Glutamatergic neuron (in vitro differentiated cells): Measurements from ENCODE around the gene TMEM123. TPM values are rescaled to one million over a fixed set of nuclear protein-coding genes. Genes with fewer than 3 reads are reported as not detected.

Experiments used
- DNase-seq: peaks from one replicate; pipeline ENCODE4 v3.0.0; 2022
- H3K27ac Mint-ChIP-seq: one replicate; pipeline ENCODE4 v1.8.0; 2020; ENCODE audit warnings: mild to moderate bottlenecking, mixed read lengths, inconsistent platforms; ENCODE audit not compliant: unreplicated experiment
- H3K27me3 Mint-ChIP-seq: one replicate; pipeline ENCODE4 v1.8.0; 2020; ENCODE audit warnings: mild to moderate bottlenecking, moderate library complexity, mixed read lengths, inconsistent platforms; ENCODE audit not compliant: unreplicated experiment
- H3K36me3 Mint-ChIP-seq: one replicate; pipeline ENCODE4 v1.8.0; 2020; ENCODE audit warnings: mild to moderate bottlenecking, mixed read lengths, inconsistent platforms; ENCODE audit not compliant: unreplicated experiment
- H3K4me1 Mint-ChIP-seq: one replicate; pipeline ENCODE4 v1.8.0; 2020; ENCODE audit warnings: mild to moderate bottlenecking, low read depth, mixed read lengths, inconsistent platforms; ENCODE audit not compliant: unreplicated experiment
- H3K4me3 Mint-ChIP-seq: one replicate; pipeline ENCODE4 v1.8.0; 2020; ENCODE audit warnings: mild to moderate bottlenecking, mixed read lengths, inconsistent platforms; ENCODE audit not compliant: unreplicated experiment
- H3K9me3 Mint-ChIP-seq: one replicate; pipeline ENCODE4 v1.8.0; 2020; ENCODE audit warnings: mild to moderate bottlenecking, moderate library complexity, mixed read lengths, inconsistent platforms; ENCODE audit not compliant: unreplicated experiment
- total RNA-seq: library from RNA; stranded (reverse); fragmentation: NEBNext Ultra II Directional; extraction: Animal tissue kit (Norgen Biotek cat#: 25700); gene quantifications from one replicate; pipeline ENCODE4 v1.2.1, GENCODE V29; 2021; ENCODE audit not compliant: unreplicated experiment
- TF ChIP-seq, protein P1 (sequence below): fragments of 200-600 bp; sonication (generic); IDR thresholded peaks from one replicate; pipeline ENCODE4 v1.5.0; 2021; ENCODE audit not compliant: partially characterized antibody, unreplicated experiment

The TMEM123 gene
- total RNA-seq, 1 donor from 2014 or later = 18.1 TPM

DNA sequence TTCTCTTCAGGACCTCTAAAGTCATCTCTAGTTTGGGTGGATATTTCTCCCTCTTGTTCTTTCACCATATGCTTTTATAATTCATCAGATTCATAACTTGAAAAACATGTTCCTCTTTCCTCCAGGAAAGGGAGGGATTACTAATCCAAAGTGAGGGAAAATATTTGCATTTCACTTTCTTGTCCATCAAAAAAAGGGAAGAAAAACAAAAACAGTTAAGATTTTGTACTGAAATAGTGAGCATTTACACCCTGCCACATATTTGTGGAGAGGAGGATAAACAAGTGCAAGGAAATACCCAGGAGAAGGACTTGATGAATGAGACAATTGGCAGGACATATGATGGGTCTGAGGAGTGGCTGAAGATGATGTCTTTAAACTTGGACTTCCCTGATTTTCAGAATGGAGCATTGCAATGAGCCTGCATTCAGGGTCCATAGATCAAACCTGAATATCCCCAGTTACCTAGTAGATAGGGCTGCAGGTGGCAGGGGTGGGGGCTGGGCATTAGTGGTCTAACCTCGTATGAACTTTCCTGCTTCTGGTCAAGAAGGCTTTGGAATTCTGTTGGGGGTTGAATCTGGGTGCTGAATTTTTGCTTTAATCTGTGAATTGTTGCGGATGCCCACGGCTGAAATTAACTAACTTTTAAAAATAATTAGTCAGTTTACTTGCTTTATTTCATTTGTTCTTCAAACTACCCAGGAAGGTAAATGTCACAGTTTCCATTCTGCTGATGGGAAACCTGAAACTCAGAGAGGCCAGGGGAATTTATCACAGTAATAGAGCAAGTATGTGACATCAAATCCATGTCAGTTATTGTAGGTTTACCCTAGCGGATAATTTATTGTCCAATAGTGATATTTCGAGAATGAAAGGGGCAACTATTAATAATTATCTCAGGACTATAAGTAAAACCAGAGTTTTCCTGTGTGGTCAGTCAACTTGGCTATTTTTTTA is 36.9 kb upstream of the TMEM123 start:
- no peaks in the 10 kb centered on the region for H3K9me3 Mint-ChIP-seq
- TF ChIP-seq, protein P1, sequence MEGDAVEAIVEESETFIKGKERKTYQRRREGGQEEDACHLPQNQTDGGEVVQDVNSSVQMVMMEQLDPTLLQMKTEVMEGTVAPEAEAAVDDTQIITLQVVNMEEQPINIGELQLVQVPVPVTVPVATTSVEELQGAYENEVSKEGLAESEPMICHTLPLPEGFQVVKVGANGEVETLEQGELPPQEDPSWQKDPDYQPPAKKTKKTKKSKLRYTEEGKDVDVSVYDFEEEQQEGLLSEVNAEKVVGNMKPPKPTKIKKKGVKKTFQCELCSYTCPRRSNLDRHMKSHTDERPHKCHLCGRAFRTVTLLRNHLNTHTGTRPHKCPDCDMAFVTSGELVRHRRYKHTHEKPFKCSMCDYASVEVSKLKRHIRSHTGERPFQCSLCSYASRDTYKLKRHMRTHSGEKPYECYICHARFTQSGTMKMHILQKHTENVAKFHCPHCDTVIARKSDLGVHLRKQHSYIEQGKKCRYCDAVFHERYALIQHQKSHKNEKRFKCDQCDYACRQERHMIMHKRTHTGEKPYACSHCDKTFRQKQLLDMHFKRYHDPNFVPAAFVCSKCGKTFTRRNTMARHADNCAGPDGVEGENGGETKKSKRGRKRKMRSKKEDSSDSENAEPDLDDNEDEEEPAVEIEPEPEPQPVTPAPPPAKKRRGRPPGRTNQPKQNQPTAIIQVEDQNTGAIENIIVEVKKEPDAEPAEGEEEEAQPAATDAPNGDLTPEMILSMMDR = no peak
- no peaks in the 10 kb centered on the region for H3K36me3 Mint-ChIP-seq
- no peaks in the 10 kb centered on the region for H3K27me3 Mint-ChIP-seq
- no peak for DNase-seq
- no peak overlapping the region for H3K27ac Mint-ChIP-seq
- no peak overlapping the region for H3K4me3 Mint-ChIP-seq
- no peaks in the 10 kb centered on the region for H3K4me1 Mint-ChIP-seq

GRCh38 chr11:102488208-102488607 is 35.6 kb upstream of the TMEM123 start:
- Mint-ChIP-seq H3K27ac (no peak overlapping the region), H3K27me3 (no peaks in the 10 kb centered on the region), H3K36me3 (no peaks in the 10 kb centered on the region), H3K9me3 (no peaks in the 10 kb centered on the region), H3K4me3 (no peak overlapping the region), H3K4me1 (no peaks in the 10 kb centered on the region)
- no peak for DNase-seq
- TF ChIP-seq, protein P1 = no peak

DNA sequence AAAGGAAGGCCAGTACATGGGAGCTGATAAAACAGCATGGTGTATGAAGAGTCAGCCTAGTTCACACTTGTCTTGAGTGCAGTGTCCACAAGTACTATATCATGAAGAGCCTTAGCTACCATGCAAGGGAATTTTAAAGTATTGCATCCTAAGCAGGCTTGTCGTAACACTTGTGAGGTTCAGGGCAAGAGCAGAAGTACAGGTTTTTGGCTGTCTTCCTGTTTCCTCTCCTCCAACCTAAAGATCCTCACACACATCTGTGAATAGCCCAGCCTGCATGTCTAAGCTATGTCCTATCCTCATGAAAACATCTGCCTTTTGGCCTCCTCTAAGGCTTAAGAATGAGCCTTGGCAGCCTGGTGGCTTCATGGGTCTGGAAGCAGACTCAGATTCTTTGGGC is 34.6 kb upstream of the TMEM123 start:
- no peak overlapping the region for H3K4me3 Mint-ChIP-seq
- H3K27ac Mint-ChIP-seq = no peak overlapping the region
- no peaks in the 10 kb centered on the region for H3K4me1 Mint-ChIP-seq
- DNase-seq = no peak
- no peaks in the 10 kb centered on the region for H3K27me3 Mint-ChIP-seq
- no peaks in the 10 kb centered on the region for H3K9me3 Mint-ChIP-seq
- TF ChIP-seq, protein P1 = no peak
- H3K36me3 Mint-ChIP-seq = no peaks in the 10 kb centered on the region

- Mint-ChIP-seq H3K9me3 (no peaks in the 10 kb centered on the region), H3K36me3 (no peaks in the 10 kb centered on the region), H3K27ac (no peak overlapping the region), H3K27me3 (no peaks in the 10 kb centered on the region), H3K4me1 (no peaks in the 10 kb centered on the region), H3K4me3 (no peak overlapping the region)
- no peak for DNase-seq
- TF ChIP-seq, protein P1 = no peak
These were observed 34.0 kb upstream of the TMEM123 start for GRCh38 chr11:102486584-102486983.

DNA sequence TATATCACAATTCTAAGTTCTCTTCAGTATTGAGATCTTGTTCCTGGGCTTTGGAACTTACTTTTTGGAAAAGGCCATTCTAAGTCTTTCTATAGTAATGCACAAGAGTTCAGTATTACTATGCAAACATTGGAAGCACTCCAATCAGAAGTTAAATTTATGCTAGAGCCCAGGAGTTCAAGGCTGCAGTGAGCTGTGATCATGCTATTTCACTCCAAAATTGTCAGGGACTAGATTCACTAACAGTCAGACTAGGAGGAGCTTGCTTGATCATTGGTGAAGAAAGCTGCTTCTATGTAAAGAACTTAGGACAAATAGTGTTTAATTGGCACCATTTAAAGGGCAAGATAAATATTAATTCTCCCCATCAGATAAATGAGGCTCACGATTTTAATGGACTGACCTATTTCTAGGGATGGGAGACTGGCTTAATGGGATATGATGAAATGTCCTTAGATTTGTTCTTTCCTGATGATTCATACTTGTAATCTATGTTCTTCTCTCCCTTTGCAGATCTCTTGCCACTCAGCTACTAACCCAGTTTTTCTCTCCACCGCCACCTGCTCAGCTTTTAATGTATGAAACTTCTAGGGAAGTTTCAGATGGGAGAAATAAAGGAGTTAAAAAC is 32.6 kb upstream of the TMEM123 start:
- no peak overlapping the region for H3K4me3 Mint-ChIP-seq
- TF ChIP-seq, protein P1 = no peak
- no peaks in the 10 kb centered on the region for H3K36me3 Mint-ChIP-seq
- no peak overlapping the region for H3K27ac Mint-ChIP-seq
- peaks cover 3% of the 10 kb centered on the region for H3K9me3 Mint-ChIP-seq
- no peak for DNase-seq
- no peaks in the 10 kb centered on the region for H3K4me1 Mint-ChIP-seq
- H3K27me3 Mint-ChIP-seq = no peaks in the 10 kb centered on the region
